Fibroblast of upper back skin (primary cell): ENCODE data around the gene SUN5.
A peak's percentile ranks its signal among the peaks of the same experiment; 100 is the strongest.

ENCODE experiments used
- DNase-seq: peaks from one replicate; pipeline ENCODE4 v3.0.0-alpha.2; 2013

Gene SUN5

GRCh38 chr20:33013701-33014326 is 9.6 kb upstream of the SUN5 start:
- no peak for DNase-seq

GRCh38 chr20:33012327-33013189 is 8.3 kb upstream of the SUN5 start:
- DNase-seq, result no peak

- DNase-seq, result no peak
Measured at GRCh38 chr20:33010674-33011449, 6.6 kb upstream of the SUN5 start.

- DNase-seq, result no peak
Measured at GRCh38 chr20:33010133-33010504, 5.9 kb upstream of the SUN5 start.

GRCh38 chr20:33009214-33010132 is 5.2 kb upstream of the SUN5 start:
- no peak for DNase-seq

- DNase-seq, result no peak
Measured at GRCh38 chr20:33008336-33009213, 4.3 kb upstream of the SUN5 start.

- no peak for DNase-seq
Measured at GRCh38 chr20:33007376-33008335, 3.4 kb upstream of the SUN5 start, which contains the start of gene BPIFB2. Gene BPIFB2, plus strand, starts transcription at chr20:33007704. Its CDS starts 871 bp downstream, at chr20:33008575.

- DNase-seq, result no peak
Measured at GRCh38 chr20:33006776-33007375, 2.6 kb upstream of the SUN5 start.

- no peak for DNase-seq
Measured at GRCh38 chr20:33005908-33006775, 1.9 kb upstream of the SUN5 start.

- peak; percentile 5 for DNase-seq
Measured at GRCh38 chr20:33005132-33005566, 916 bp upstream of the SUN5 start.

GRCh38 chr20:33002087-33002808 is 2.0 kb downstream of the SUN5 start:
- DNase-seq, result no peak

GRCh38 chr20:33000802-33001466 is 3.3 kb downstream of the SUN5 start:
- DNase-seq, result no peak

GRCh38 chr20:32999603-33000250 is 4.5 kb downstream of the SUN5 start:
- DNase-seq, result no peak

GRCh38 chr20:32997431-32997830 is 6.8 kb downstream of the SUN5 start:
- no peak for DNase-seq

GRCh38 chr20:32995802-32996201 is 8.4 kb downstream of the SUN5 start:
- no peak for DNase-seq

GRCh38 chr20:32993496-32994050 is 10.7 kb downstream of the SUN5 start:
- DNase-seq, result no peak
